ENCODE data around the gene MIA.
A peak's percentile ranks its signal among the peaks of the same experiment; 100 is the strongest.

Gene MIA

DNA sequence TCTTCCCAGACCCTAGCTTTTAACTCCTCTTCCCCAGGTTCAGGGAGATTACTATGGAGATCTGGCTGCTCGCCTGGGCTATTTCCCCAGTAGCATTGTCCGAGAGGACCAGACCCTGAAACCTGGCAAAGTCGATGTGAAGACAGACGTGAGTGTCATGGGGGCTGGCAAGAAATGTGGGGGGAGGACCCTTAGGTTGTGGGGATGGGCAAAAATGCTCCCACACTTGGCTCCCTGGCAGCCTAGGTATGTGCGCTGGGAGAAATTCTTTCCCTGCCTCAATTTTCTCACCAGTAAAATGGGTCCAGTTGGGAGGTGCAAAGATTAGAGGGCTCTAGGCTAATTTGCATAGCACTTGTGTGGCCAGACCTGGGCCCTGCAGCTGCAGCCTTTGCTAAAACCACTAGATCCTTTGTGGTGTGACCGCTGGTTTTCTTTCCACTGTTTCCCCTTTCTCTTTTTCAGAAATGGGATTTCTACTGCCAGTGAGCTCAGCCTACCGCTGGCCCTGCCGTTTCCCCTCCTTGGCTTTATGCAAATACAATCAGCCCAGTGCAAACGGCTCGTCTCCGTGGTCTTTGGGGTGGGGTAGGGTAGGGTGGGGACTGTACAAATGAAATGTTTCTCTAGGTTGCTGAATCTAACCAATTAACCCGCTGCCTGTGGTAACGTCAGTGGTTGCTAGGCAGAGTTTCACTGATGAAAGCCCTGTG, 1.8 kb downstream of the MIA start:
- TF ChIP-seq SNAI2 (CRISPR knock-in tag; IDR thresholded peaks at IDR 0.05) (no peak), RARB (CRISPR knock-in tag; IDR thresholded peaks at IDR 0.05) (no peak), PPARA (CRISPR knock-in tag; IDR thresholded peaks at IDR 0.05; ENCODE audit: borderline replicate concordance) (no peak), ZNF70 (CRISPR knock-in tag; IDR thresholded peaks at IDR 0.05) (peak; percentile 74), ZNF8 (CRISPR knock-in tag; IDR thresholded peaks at IDR 0.05) (no peak)

DNA sequence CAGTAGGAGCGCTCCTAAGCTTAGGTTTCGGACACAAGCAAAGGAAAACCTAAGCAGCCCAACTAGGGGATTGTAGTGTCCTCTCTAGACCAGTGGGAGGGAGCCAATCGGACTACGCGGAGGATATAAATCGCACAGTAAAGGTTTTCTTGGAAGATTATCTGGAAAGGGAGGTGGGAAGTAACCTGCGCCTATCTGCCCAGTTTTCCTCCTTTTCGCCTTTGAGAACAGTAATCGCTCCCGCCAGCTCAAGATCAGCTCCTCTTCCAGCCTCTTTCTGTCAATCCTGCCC, 2.3 kb downstream of the MIA start:
- ATAC-seq = no peak
- TF ChIP-seq RARB (CRISPR knock-in tag; IDR thresholded peaks at IDR 0.05) (no peak), ZNF565 (CRISPR knock-in tag; conservative IDR thresholded peaks at IDR 0.05; ENCODE audit: low read depth) (no peak), TOX (CRISPR knock-in tag; IDR thresholded peaks at IDR 0.05; ENCODE audit: borderline replicate concordance) (no peak)

More for the DNA sequence above, 1.8 kb downstream of the MIA start:
- peak; percentile 85 for ATAC-seq

DNA sequence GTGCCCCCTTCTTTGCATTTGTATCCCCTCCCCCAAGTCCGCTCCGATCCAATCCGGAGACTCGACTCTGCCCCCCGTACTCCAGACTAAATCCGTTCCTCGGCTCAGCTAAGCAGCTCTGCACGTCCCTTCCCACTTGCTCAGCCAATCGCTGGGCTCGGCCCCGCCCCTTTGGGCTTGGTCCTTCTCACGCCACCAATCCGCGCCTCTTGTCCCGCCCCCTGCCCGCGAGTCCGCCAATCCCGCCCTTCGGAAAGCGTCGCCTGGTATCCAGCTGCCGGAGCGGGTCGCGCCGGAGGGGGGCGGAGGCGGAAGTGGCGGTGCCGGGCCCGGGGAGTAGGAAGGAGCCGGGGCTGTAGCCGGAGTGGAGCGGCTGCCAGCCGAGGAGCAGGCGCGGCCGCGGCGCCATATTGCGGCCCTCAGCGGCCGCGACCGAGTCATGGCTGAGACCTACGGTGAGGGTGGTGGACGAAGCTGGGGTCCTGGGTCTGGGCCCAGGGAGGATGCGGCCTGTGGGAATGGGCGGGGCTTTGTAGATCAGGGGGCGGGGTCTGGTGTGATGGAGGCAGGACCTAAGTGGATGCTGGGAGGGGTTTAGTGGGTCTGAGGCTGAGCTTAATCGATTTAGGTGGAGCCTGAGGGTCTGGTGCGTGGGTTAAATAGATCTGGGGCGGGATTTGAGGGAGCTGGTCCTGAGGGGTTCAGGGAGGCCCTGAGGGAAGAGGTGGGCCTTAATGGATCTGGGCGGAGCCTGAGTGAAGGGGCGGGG, 2.8 kb downstream of the MIA start, which contains the start of gene RAB4B:
RAB4B (plus strand) TSS at position 311 of the 769 bp plus-strand sequence; CDS start at position 440, 129 bp downstream.
- ATAC-seq = peak; percentile 90
- TF ChIP-seq TCF4 (CRISPR knock-in tag; IDR thresholded peaks at IDR 0.05; ENCODE audit: borderline replicate concordance) (0 out of 2 replicates have a peak, but pooled peaks have one; percentile 13), RARB (CRISPR knock-in tag; IDR thresholded peaks at IDR 0.05) (no peak)
- TF ChIP-seq, protein P1, sequence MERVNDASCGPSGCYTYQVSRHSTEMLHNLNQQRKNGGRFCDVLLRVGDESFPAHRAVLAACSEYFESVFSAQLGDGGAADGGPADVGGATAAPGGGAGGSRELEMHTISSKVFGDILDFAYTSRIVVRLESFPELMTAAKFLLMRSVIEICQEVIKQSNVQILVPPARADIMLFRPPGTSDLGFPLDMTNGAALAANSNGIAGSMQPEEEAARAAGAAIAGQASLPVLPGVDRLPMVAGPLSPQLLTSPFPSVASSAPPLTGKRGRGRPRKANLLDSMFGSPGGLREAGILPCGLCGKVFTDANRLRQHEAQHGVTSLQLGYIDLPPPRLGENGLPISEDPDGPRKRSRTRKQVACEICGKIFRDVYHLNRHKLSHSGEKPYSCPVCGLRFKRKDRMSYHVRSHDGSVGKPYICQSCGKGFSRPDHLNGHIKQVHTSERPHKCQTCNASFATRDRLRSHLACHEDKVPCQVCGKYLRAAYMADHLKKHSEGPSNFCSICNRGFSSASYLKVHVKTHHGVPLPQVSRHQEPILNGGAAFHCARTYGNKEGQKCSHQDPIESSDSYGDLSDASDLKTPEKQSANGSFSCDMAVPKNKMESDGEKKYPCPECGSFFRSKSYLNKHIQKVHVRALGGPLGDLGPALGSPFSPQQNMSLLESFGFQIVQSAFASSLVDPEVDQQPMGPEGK (CRISPR knock-in tag; IDR thresholded peaks at IDR 0.05; ENCODE audit: borderline replicate concordance) = no peak

DNA sequence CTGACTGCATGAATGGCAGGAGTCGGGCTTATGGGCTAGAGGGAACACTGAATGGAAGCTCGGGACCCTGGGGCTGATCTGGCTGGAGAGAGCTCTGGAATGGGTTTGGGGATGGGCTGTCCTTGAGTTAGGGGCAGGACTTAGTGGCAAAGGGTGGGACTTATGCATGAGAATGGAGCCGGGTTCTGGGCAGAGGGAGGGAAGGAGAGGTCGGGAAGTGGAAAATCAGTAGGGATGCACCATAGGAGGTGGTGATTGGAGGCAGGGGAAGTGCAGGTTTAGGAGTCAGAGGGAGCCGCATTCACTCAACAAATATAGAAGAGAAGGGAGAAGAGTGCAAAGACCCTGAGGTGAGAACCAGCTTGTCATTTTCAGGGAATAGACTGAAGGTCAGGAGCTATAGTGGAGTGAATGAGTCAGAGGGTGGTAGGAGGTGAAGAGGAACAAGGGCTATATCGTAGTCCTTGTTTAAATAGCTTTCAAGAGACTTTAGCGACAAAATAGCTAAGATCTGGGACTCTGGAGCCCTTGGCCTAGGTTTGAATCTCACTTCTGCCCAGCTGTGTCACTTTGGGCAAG, 3.5 kb downstream of the MIA start:
- ATAC-seq = peak; percentile 78; the same call in 1 of the 3 replicates
- TF ChIP-seq ARNTL (CRISPR knock-in tag; IDR thresholded peaks at IDR 0.05; ENCODE audit: borderline replicate concordance, low read depth) (no peak), ZNF70 (CRISPR knock-in tag; IDR thresholded peaks at IDR 0.05) (peak; percentile 81)

DNA sequence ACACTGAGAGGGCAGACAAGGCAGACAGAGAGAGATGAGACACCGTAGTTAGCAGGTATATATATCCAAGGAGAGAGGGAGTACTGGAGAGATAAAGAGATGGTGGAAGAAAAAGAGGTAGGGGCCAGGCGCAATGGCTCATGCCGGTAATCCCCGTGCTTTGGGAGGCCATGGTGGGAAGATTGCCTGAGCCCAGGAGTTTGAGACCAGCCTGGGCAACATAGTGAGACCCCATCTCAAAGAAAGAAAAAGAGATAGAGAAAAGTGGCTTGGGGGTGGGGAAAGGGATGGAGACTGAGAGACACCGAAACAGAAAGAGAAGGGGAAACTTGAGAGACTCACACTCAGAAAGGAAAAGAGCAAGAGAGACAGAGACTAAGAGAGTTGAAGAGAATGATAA, 5.3 kb downstream of the MIA start:
- no peak for ATAC-seq
- TF ChIP-seq ZNF70 (CRISPR knock-in tag; IDR thresholded peaks at IDR 0.05) (no peak), ZNF8 (CRISPR knock-in tag; IDR thresholded peaks at IDR 0.05) (no peak), TCF4 (CRISPR knock-in tag; IDR thresholded peaks at IDR 0.05; ENCODE audit: borderline replicate concordance) (no peak), ARNTL (CRISPR knock-in tag; IDR thresholded peaks at IDR 0.05; ENCODE audit: borderline replicate concordance, low read depth) (no peak), CSDC2 (CRISPR knock-in tag; IDR thresholded peaks at IDR 0.05) (no peak), ZC3H10 (CRISPR knock-in tag; IDR thresholded peaks at IDR 0.05) (no peak), RARB (CRISPR knock-in tag; IDR thresholded peaks at IDR 0.05) (no peak)
- TF ChIP-seq, protein P2, sequence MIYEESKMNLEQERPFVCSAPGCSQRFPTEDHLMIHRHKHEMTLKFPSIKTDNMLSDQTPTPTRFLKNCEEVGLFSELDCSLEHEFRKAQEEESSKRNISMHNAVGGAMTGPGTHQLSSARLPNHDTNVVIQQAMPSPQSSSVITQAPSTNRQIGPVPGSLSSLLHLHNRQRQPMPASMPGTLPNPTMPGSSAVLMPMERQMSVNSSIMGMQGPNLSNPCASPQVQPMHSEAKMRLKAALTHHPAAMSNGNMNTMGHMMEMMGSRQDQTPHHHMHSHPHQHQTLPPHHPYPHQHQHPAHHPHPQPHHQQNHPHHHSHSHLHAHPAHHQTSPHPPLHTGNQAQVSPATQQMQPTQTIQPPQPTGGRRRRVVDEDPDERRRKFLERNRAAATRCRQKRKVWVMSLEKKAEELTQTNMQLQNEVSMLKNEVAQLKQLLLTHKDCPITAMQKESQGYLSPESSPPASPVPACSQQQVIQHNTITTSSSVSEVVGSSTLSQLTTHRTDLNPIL (CRISPR knock-in tag; IDR thresholded peaks at IDR 0.05; ENCODE audit: low read depth) = no peak

DNA sequence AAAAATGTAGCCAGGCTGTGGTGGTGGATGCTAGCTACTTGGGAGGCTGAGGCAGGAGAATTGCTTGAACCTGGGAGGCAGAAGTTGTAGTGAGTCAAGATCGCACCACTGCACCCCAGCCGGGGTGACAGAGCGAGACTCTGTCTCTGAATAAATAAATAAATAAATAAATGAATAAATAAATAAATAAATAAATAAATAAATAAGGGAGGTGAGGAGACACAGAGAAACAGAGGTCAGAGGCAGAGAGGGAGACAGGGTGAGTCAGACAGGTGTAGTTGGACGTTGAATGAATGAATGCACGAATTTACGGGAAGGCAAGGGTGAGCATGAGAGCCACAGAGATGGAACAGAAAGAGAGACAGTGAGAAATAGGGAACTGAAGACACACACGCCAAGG, 5.8 kb downstream of the MIA start:
- ATAC-seq = no peak
- TF ChIP-seq ZC3H10 (CRISPR knock-in tag; IDR thresholded peaks at IDR 0.05) = no peak
- no peak for TF ChIP-seq ZNF8 (CRISPR knock-in tag; IDR thresholded peaks at IDR 0.05)
- no peak for TF ChIP-seq OSR1 (CRISPR knock-in tag; IDR thresholded peaks at IDR 0.05)

DNA sequence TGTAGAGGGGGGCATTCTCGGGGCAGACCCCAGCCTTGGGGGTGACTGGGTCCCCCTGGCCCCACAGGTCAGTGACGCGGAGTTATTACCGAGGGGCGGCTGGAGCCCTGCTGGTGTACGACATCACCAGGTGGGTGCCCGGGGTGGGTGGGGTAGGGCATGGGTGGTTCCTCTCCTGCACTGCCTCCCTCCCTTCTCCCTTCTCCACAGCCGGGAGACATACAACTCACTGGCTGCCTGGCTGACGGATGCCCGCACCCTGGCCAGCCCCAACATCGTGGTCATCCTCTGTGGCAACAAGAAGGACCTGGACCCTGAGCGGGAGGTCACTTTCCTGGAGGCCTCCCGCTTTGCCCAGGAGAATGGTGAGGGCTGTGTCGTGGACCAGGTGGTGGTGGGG, 8.4 kb downstream of the MIA start:
- ATAC-seq = no peak
- TF ChIP-seq PPARA (CRISPR knock-in tag; IDR thresholded peaks at IDR 0.05; ENCODE audit: borderline replicate concordance) = no peak
- TF ChIP-seq, protein P3, sequence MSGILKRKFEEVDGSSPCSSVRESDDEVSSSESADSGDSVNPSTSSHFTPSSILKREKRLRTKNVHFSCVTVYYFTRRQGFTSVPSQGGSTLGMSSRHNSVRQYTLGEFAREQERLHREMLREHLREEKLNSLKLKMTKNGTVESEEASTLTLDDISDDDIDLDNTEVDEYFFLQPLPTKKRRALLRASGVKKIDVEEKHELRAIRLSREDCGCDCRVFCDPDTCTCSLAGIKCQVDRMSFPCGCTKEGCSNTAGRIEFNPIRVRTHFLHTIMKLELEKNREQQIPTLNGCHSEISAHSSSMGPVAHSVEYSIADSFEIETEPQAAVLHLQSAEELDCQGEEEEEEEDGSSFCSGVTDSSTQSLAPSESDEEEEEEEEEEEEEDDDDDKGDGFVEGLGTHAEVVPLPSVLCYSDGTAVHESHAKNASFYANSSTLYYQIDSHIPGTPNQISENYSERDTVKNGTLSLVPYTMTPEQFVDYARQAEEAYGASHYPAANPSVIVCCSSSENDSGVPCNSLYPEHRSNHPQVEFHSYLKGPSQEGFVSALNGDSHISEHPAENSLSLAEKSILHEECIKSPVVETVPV (CRISPR knock-in tag; IDR thresholded peaks at IDR 0.05) = no peak
- TF ChIP-seq ZNF70 (CRISPR knock-in tag; IDR thresholded peaks at IDR 0.05) = no peak
- no peak for TF ChIP-seq ISL1 (CRISPR knock-in tag; IDR thresholded peaks at IDR 0.05)
- TF ChIP-seq, protein P4, sequence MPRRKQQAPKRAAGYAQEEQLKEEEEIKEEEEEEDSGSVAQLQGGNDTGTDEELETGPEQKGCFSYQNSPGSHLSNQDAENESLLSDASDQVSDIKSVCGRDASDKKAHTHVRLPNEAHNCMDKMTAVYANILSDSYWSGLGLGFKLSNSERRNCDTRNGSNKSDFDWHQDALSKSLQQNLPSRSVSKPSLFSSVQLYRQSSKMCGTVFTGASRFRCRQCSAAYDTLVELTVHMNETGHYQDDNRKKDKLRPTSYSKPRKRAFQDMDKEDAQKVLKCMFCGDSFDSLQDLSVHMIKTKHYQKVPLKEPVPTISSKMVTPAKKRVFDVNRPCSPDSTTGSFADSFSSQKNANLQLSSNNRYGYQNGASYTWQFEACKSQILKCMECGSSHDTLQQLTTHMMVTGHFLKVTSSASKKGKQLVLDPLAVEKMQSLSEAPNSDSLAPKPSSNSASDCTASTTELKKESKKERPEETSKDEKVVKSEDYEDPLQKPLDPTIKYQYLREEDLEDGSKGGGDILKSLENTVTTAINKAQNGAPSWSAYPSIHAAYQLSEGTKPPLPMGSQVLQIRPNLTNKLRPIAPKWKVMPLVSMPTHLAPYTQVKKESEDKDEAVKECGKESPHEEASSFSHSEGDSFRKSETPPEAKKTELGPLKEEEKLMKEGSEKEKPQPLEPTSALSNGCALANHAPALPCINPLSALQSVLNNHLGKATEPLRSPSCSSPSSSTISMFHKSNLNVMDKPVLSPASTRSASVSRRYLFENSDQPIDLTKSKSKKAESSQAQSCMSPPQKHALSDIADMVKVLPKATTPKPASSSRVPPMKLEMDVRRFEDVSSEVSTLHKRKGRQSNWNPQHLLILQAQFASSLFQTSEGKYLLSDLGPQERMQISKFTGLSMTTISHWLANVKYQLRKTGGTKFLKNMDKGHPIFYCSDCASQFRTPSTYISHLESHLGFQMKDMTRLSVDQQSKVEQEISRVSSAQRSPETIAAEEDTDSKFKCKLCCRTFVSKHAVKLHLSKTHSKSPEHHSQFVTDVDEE (CRISPR knock-in tag; IDR thresholded peaks at IDR 0.05) = no peak
- TF ChIP-seq SNAI2 (CRISPR knock-in tag; IDR thresholded peaks at IDR 0.05) = no peak
- no peak for TF ChIP-seq ZC3H10 (CRISPR knock-in tag; IDR thresholded peaks at IDR 0.05)
- no peak for TF ChIP-seq ZFP3 (CRISPR knock-in tag; IDR thresholded peaks at IDR 0.05)
- TF ChIP-seq RARB (CRISPR knock-in tag; IDR thresholded peaks at IDR 0.05) = no peak
- TF ChIP-seq BACH2 (CRISPR knock-in tag; IDR thresholded peaks at IDR 0.05; ENCODE audit: borderline replicate concordance) = no peak
- no peak for TF ChIP-seq GLIS3 (CRISPR knock-in tag; IDR thresholded peaks at IDR 0.05)
- no peak for TF ChIP-seq ZFP30 (CRISPR knock-in tag; IDR thresholded peaks at IDR 0.05)

Data from SK-N-SH treated with all-trans-retinoic acid at 6 μM for 48 hours (cell line).